GM12801 (cell line): ENCODE results near the gene KATNIP.

Experiments used
- TF ChIP-seq, protein P1 (sequence below): IDR thresholded peaks from one replicate; pipeline ENCODE4 v1.5.1; 2011; ENCODE audit warnings: control low read depth; ENCODE audit not compliant: insufficient read length; ENCODE audit errors: extremely low read depth

Gene KATNIP

GRCh38 chr16:27585200-27585599 lies 35.3 kb downstream of the KATNIP start:
- TF ChIP-seq, protein P1, sequence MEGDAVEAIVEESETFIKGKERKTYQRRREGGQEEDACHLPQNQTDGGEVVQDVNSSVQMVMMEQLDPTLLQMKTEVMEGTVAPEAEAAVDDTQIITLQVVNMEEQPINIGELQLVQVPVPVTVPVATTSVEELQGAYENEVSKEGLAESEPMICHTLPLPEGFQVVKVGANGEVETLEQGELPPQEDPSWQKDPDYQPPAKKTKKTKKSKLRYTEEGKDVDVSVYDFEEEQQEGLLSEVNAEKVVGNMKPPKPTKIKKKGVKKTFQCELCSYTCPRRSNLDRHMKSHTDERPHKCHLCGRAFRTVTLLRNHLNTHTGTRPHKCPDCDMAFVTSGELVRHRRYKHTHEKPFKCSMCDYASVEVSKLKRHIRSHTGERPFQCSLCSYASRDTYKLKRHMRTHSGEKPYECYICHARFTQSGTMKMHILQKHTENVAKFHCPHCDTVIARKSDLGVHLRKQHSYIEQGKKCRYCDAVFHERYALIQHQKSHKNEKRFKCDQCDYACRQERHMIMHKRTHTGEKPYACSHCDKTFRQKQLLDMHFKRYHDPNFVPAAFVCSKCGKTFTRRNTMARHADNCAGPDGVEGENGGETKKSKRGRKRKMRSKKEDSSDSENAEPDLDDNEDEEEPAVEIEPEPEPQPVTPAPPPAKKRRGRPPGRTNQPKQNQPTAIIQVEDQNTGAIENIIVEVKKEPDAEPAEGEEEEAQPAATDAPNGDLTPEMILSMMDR, result no peak

DNA sequence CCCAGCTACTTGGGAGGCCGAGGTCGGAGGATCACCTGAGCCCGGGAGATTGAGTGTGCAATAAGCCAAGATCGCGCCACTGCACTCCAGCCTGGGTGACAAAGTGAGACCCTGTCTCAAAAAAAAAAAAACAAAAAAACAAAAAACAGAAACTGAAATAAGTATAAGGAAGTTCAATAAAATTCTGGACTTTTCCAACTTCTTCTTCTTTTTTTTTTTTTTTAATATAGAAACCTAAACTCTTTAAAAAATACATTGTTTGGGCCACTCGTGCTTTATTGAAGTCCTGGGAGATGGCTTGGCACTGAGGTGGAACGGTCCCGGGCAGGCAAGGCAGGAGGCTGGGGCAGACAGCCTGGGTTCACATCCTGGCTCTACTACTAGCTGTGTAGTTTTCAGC lies 36.8 kb downstream of the KATNIP start:
- TF ChIP-seq, protein P1, result no peak

GRCh38 chr16:27588057-27588456 lies 38.1 kb downstream of the KATNIP start:
- TF ChIP-seq, protein P1, result no peak

GRCh38 chr16:27591837-27592236 lies 41.9 kb downstream of the KATNIP start:
- TF ChIP-seq, protein P1, result no peak

GRCh38 chr16:27595475-27595874 lies 45.5 kb downstream of the KATNIP start:
- TF ChIP-seq, protein P1, result no peak

DNA sequence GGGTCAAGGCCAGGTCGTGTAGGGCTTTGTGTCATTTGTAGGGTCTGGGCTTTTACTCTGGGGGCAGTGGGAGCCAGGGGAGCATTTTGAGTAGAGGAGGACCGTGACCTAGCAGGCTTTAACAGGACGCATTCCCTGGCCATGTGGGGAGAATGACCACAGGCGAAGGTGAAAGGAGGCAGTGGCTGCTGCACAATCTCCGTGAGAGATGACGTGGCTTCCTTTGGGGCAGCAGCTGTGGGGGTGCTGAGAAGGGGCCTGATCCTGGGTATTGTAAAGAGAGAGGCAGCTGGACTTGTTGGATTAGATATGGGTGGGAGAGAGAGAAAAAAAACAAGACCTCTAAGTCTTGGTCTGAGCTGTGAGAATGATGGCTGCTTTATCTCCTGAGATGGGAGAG lies 46.0 kb downstream of the KATNIP start:
- TF ChIP-seq, protein P1, result no peak

DNA sequence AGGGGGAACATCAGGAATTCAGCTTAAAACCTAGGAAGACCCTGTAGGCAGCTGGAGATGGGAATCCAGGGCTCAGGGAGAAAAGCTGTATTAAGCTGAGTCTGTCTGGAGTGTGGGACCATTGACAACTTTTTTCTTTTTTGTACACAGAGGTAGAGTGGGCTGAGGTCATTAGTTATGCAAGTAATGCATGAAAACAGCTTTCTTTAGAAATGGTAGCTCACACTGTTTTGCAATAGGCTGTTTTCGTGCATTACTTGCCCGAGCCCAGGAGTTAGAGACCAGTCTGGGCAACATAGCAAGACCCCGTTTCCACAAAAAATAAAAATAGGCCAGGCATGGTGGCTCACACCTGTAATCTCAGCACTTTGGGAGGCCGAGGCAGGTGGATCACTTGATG lies 46.5 kb downstream of the KATNIP start:
- TF ChIP-seq, protein P1, result no peak

DNA sequence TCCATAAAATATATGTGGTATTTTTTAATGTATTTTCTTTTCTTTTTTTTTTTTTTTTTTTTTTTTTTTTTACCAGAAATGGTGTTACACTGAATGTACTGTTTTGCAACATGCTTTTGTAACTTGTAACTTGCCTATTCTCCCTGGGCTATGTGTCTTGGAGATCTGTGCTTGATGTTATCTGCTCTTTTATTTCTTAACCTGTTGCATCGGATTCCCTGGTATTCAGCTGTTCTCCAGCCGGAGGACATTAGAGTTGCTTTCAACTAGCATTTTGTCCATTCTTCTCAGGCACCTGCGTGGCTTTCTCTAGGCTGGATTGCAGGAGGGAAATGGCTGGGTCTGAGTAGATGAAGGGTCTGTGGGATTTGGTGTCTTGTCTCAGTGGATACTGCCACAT lies 47.4 kb downstream of the KATNIP start:
- TF ChIP-seq, protein P1, result no peak
